Adipose tissue (tissue), 3 donors: ENCODE results near the gene TTC28. TPM values are rescaled to one million over a fixed set of nuclear protein-coding genes. Genes with fewer than 3 reads are reported as not detected.

Experiments used
- H3K27ac ChIP-seq: one replicate; pipeline ENCODE4 v1.5.1; 2013; ENCODE audit warnings: low read depth, low read length
- WGBS, 3 donors: extraction: QIAGEN DNeasy Blood & Tissue Kit; methylation state at CpG; one replicate each; pipeline ENCODE4 v1.1.7; 2013; 5-methylcytosine and 5-hydroxymethylcytosine counted together
- polyA plus RNA-seq, 3 donors: library from polyadenylated mRNA; stranded (reverse); fragments of 200-250 nt; gene quantifications; one replicate each; pipeline ENCODE4 v1.2.3, GENCODE V29; 2013
- donor health status: healthy with polysubstance abuse.
- donor health status: Bipolar disorder and iron deficiency.
- donor health status: healthy.

The TTC28 gene
- polyA plus RNA-seq, 3 donors: 2.8 to 10.6 (median 8.3) TPM

- 61 to 70% (median 62%) methylated on average over 2 of the region's 2 CpGs for WGBS, 3 donors
Measured at GRCh38 chr22:28299753-28300152, 379.9 kb downstream of the TTC28 start.

GRCh38 chr22:28299309-28299708 lies 380.3 kb downstream of the TTC28 start:
- WGBS, 3 donors: 64 to 80% (median 74%) methylated on average over 3 of the region's 3 CpGs
- H3K27ac ChIP-seq: peak overlapping the region; percentile 3

More at GRCh38 chr22:28299753-28300152, 379.9 kb downstream of the TTC28 start:
- no peak overlapping the region for H3K27ac ChIP-seq

- 35 to 81% (median 37%) methylated on average over 4 of the region's 4 CpGs for WGBS, 3 donors
Measured at GRCh38 chr22:28297504-28297903, 382.1 kb downstream of the TTC28 start.

GRCh38 chr22:28296452-28296851 lies 383.2 kb downstream of the TTC28 start:
- H3K27ac ChIP-seq: no peak overlapping the region

More at GRCh38 chr22:28297504-28297903, 382.1 kb downstream of the TTC28 start:
- H3K27ac ChIP-seq: no peak overlapping the region

- WGBS, 3 donors: 44 to 65% (median 54%) methylated on average over 2 of the region's 2 CpGs
- H3K27ac ChIP-seq: no peak overlapping the region
Measured at GRCh38 chr22:28283068-28283654, 396.5 kb downstream of the TTC28 start.

GRCh38 chr22:28282405-28283067 lies 397.1 kb downstream of the TTC28 start:
- H3K27ac ChIP-seq: no peak overlapping the region
- 52 to 70% (median 55%) methylated on average over 3 of the region's 3 CpGs for WGBS, 3 donors

GRCh38 chr22:28279888-28280287 lies 399.8 kb downstream of the TTC28 start:
- H3K27ac ChIP-seq: no peak overlapping the region
- WGBS, 3 donors: 95 to 97% (median 95%) methylated on average over 2 of the region's 2 CpGs

- no peak overlapping the region for H3K27ac ChIP-seq
Measured at GRCh38 chr22:28269277-28269676, 410.4 kb downstream of the TTC28 start.

GRCh38 chr22:28268850-28269249 lies 410.8 kb downstream of the TTC28 start:
- 75 to 82% (median 78%) methylated on average over 5 of the region's 5 CpGs for WGBS, 3 donors
- H3K27ac ChIP-seq: no peak overlapping the region

More at GRCh38 chr22:28269277-28269676, 410.4 kb downstream of the TTC28 start:
- 63 to 91% (median 70%) methylated on average over 2 of the region's 2 CpGs for WGBS, 3 donors

GRCh38 chr22:28268171-28268570 lies 411.5 kb downstream of the TTC28 start:
- H3K27ac ChIP-seq: no peak overlapping the region
- WGBS, 3 donors: 75 to 81% (median 78%) methylated on average over 3 of the region's 3 CpGs

GRCh38 chr22:28260619-28261018 lies 419.0 kb downstream of the TTC28 start:
- H3K27ac ChIP-seq: no peak overlapping the region
- WGBS, 3 donors: 83 to 97% (median 97%) methylated on average over 2 of the region's 2 CpGs

GRCh38 chr22:28259774-28260312 lies 419.8 kb downstream of the TTC28 start:
- 63 to 82% (median 73%) methylated on average over 2 of the region's 2 CpGs for WGBS, 3 donors
- no peak overlapping the region for H3K27ac ChIP-seq

GRCh38 chr22:28254396-28254795 lies 425.2 kb downstream of the TTC28 start:
- no peak overlapping the region for H3K27ac ChIP-seq
- WGBS, 3 donors: 92 to 97% (median 96%) methylated on average over 1 of the region's 1 CpG

GRCh38 chr22:28252539-28252938 lies 427.1 kb downstream of the TTC28 start:
- WGBS, 3 donors: 55 to 91% (median 77%) methylated on average over 2 of the region's 2 CpGs

GRCh38 chr22:28250036-28250695 lies 429.5 kb downstream of the TTC28 start:
- H3K27ac ChIP-seq: no peak overlapping the region
- WGBS, 3 donors: 93 to 95% (median 95%) methylated on average over 2 of the region's 2 CpGs

More at GRCh38 chr22:28252539-28252938, 427.1 kb downstream of the TTC28 start:
- H3K27ac ChIP-seq: no peak overlapping the region

GRCh38 chr22:28249402-28249801 lies 430.2 kb downstream of the TTC28 start:
- 72 to 90% (median 85%) methylated on average over 2 of the region's 2 CpGs for WGBS, 3 donors

GRCh38 chr22:28247667-28248363 lies 431.8 kb downstream of the TTC28 start:
- H3K27ac ChIP-seq: no peak overlapping the region

More at GRCh38 chr22:28249402-28249801, 430.2 kb downstream of the TTC28 start:
- no peak overlapping the region for H3K27ac ChIP-seq

GRCh38 chr22:28247136-28247535 lies 432.5 kb downstream of the TTC28 start:
- H3K27ac ChIP-seq: no peak overlapping the region
- 86 to 93% (median 88%) methylated on average over 5 of the region's 5 CpGs for WGBS, 3 donors

GRCh38 chr22:28246397-28246796 lies 433.2 kb downstream of the TTC28 start:
- 74 to 92% (median 90%) methylated on average over 2 of the region's 2 CpGs for WGBS, 3 donors
- no peak overlapping the region for H3K27ac ChIP-seq
